Stimulated activated CD4-positive, alpha-beta T cell treated with anti-CD3 and anti-CD28 coated beads, Interleukin-4, amount 100 ng/mL, for 48 hours (primary cell): ENCODE results near the gene CDIPT.
"Not testable (repeated sequence)": the region's sequence is repeated elsewhere in the genome, so short reads cannot be mapped to it uniquely, and the experiment has no call there.

Experiments used
- DNase-seq, 2 donors: peaks; one replicate each; pipeline ENCODE4 v3.0.0-alpha.2; 2020; ENCODE audit warnings: low read depth in 2 of 2

Gene CDIPT, protein sequence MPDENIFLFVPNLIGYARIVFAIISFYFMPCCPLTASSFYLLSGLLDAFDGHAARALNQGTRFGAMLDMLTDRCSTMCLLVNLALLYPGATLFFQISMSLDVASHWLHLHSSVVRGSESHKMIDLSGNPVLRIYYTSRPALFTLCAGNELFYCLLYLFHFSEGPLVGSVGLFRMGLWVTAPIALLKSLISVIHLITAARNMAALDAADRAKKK

DNA sequence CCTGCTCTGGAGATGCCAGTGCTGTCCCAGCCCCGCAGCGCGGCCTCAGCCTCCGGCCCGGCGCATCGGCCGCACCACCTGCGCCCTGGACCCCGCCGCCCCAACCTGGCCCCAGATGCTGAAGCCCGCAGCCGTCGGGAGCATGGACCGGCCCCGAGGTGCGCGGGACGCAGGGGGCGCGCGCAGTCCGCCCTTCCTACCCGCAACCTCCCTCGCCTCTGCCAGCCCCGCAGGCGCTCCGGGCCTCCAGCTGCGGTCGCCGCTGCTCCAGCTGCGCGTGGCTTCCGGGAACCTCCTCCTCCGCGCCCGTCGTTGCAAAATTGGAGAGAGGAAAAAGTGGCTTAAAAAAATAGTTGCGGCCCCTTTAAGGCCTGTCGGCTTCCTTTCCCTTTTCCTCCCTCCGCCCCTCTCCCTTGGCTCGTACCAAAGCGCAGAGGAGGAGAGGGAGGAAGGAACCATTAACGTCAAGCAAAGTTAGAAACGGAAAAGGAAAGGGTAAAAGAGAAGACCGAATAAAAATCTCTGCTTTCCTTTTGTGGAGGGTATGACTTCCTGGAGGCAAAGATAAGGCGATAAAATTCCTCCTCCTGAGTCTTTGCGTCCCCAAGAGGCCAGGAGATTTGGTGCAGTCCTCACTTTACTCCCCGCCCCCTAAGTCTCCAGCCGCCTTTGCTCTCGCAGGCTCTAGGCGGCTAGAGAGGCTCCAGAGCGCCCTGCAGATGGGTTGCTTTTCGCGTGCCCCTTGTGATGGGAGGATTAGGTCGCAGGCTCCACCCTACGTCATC is at the start of gene CDIPT:
CDIPT (minus strand) TSS at position 343 of the 785 bp plus-strand sequence. CDS start 369 bp downstream, outside the sequence.
- DNase-seq = peak; percentile 87 to 90

DNA sequence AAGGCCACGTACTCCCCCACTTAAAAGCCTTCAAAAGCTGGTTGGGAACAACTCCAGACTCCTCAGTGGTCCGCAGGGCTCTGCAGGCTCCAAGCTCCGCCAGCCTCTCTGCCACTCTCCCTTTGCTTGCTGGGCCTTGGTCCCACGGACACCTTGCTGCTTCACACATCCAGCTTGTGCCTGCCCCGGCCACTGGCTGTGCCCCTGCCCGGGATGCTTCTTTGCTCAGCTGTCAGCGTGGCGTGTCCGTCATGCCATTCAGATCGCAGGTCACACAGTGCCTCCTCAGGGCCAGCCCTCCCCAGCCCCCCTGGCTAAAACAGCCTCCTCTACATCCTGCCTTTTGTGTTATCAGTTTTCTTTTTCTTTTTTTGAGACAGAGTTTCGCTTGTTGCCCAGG is 49.1 kb upstream of the CDIPT start:
- no peak for DNase-seq

DNA sequence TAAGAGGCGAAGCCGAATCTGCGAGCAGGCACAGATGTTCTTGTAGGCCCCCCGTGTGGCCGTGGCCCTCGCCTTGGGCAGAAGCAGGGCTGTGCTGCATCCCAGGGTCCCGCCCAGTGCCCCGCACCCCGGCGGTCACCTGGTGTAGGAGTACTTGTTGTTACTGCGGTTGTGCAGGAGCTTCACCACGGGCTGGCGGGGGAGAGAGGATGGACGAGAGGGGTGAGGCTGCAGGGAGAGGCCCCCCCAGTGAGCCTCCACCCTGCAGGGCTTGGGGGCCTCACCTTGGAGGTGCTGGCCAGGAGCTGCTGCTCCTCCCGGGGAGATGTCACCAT is 48.6 kb upstream of the CDIPT start:
- DNase-seq = no peak

DNA sequence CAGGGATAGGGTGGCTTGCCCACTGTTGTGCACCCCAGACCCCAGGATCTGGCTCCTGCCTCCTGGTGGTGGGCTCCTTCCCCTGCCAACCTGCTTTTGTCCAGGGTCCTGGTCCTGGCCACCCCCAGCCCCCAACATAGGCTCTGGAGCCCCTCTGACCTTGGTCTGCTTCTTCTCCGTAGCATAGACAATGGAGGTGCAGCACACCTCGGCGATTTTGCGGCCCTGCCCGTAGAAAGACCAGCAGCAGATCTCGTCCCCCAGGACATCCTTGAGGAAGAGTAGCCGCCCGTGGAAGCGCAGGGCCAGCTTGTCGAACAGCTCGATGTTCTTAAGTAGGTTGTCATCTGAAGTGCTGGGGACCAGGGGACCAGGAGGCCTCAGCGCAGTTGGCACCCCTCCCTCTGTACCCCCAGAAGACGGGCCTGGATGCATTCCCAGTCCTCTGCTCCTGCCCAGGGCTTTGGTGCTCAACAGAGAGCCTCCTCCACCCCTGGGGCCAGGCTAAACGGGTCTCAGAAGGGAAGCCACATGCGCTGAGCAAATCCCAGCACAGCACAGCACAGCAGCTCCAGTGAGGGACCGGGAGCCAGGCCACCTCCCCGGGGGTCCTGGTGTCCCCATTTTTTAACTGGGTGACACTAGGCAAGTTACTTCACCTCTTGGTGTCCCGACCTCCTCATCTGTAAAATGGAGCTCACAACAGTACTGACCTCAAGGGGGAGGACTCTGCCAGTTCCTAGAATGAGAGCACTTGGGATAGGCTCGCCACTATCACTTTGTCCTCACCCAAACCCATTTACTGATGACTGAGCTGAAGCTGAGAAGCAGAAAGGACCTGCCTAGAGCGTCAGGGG is 48.0 kb upstream of the CDIPT start:
- DNase-seq = no peak

DNA sequence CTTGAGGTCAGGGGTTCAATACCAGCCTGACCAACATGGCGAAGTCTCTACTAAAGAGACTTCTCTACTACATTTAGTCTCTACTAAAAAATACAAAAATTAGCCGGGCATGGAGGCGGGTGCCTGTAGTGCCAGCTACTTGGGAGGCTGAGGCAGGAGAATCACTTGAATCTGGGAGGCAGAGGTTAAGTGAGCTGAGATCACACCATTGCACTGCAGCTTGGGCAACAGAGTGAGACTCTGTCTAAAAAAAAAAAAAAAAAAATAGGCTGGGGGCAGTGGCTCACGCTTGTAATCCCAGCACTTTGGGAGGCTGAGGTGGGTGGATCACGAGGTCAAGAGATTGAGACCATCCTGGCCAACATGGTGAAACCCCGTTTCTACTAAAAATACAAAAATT is 46.8 kb upstream of the CDIPT start:
- DNase-seq = not testable (repeated sequence)

DNA sequence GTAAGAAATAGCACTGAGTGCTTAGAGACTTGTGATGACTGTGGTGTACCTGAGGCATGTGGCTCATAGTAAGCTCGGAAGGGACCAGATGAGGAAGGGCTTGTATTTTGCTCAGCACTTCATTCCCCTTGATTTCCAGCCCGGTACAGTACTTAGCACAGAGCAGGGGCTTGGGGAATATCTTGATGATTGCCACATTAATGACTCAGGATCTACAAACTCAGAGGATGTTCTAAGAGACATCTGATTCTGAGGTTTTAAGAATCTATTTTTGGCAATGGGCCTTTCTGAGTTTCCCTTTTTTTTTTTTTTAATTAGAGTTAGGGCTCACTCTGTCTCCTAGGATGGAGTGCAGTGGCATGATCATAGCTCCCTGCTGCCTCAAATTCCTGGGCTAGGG is 46.4 kb upstream of the CDIPT start:
- DNase-seq = no peak

DNA sequence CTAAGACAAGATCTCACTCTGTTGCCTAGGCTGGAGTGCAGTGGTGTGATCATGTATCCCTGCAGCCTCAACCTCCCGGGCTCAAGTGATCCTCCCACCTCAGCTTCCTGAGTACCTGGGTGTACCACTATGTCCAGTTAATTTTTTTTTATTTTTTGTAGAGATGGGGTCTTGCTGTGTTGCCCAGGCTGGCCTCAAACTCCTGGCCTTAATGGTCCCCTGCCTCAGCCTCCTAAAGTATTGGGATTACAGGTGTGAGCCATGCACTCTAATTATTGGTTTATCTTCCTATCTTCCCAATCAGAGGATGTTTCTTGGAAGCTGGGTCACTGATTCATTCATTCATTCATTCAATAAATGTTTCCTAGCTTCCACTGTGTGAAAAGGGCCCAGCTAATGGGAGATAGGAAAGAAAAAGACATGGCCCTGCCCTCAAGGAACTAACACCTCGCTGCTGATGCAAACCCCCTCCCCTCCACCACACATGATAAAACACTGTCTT is 45.7 kb upstream of the CDIPT start:
- no peak for DNase-seq

DNA sequence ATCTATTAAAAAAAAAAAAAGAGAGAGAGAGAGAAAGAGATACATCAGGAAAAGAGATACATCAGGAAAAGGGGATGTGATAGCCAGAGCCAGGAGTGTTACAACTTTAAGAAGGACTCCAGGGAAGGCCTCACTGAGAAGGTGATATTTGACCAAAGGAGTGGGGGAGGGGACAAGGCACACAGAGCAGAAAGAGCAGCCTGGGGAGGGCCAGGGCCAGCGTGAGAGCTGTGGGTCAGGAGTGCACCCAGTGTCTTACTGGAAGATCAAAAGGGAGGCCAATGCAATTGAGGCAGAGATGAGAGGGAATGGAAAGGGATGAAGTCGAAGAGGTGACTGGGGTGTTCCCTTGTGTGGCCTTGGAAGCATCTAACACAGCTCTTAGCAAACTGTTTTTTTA is 44.9 kb upstream of the CDIPT start:
- DNase-seq = no peak

DNA sequence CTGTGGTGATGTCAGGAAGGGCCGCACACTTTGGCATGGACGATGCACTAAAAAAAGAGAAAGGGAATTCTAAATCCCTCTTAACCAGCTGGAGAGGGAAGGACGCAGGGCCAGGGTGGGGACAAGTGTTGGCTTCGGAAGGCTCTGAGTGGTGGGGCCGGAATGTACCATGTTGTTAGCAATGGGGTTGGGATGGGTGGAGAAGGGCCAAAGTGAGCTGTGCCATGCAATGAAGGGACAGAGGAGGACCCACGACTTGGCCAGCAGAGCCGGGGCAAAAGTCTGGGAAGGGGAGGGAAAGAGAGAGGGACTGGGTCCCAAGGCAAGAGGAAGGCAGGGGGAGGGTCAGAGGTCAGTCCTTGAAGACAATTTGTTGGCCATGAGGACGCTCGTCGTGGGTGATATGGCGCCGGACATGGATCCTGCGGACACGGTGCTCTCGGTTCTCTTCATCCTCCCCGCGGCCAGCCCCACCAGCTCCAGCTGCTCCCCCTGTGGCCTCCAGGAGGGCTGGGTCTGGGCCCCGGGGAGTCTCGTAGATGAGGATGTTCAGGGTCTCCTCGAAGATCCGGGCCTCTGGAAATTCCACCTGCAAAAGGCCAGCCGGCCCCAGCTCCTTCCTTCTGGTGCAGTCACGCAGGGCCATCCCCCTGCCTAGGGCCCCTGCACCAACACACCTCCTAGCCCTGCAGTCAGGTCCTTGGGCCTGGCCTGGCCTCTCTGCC is 43.7 kb upstream of the CDIPT start:
- DNase-seq = no peak

DNA sequence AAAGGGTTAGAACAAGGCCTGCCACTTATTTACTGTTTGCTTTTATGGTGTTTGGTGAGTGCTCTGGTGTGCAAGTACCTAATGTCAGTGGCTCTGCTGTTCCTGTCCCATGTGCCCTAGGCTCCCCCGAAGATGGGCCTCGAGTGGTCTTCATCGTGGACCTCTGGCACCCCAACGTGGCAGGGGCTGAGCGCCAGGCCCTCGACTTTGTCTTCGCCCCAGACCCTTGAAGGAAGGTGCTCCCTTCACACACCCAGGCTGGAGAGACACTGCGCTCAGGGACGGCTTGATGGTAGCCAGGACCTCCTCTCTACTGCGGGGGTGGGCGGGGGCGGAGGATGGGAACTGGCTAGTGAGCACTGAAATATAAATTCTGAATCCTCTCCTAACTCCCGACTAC is 42.6 kb upstream of the CDIPT start:
- no peak for DNase-seq

DNA sequence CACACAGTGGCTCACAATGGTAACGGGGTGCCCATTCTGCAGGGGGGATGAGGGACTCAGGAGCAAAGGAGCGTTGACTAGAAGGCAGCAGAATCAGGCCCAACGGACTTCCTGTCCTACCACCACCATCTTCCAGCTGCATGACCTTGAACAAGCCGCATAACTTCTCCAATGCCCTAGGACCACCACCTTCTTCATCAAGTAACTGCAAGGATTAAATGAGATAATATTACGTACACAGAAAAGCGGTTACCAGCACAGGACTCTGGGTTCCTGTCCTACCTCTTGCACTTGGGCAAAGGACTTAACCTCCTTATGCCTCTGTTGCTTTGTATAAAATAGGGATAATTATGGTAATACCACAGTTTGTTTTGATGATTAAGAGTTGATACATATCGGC is 41.9 kb upstream of the CDIPT start:
- DNase-seq = no peak

DNA sequence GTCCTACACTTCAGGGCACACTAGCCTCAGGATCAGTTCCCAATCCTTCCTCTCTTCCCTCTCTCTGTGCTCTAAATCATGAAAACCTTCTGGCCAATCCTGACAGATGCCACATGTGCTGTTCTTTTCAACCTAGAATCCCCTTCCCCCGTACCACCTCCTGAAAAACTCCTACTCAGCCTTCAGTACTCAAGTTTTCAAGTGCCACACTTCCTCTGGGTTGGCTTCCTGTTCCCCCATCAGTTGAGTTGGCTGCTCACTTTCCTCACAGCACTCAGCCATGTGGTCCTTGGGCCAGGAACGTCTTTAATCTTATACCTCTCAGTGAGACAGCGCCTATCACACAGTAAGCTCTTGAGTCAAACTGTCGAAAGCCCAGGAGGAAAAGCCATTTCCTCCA is 40.6 kb upstream of the CDIPT start:
- DNase-seq = no peak

DNA sequence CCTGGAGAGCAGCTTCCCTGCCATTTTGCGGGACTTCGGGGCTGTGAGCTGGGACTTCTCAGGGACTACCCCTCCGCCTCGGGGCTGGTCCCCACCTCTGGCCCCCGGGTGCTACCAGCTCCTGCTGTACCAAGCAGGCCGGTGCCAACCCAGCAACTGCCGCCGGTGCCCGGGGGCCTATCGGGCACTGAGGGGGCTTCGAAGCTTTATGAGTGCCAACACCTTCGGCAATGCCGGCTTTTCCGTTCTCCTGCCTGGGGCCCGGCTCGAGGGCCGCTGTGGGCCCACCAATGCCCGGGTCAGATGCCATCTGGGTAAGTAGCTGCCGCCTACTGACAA is 38.5 kb upstream of the CDIPT start:
- no peak for DNase-seq

DNA sequence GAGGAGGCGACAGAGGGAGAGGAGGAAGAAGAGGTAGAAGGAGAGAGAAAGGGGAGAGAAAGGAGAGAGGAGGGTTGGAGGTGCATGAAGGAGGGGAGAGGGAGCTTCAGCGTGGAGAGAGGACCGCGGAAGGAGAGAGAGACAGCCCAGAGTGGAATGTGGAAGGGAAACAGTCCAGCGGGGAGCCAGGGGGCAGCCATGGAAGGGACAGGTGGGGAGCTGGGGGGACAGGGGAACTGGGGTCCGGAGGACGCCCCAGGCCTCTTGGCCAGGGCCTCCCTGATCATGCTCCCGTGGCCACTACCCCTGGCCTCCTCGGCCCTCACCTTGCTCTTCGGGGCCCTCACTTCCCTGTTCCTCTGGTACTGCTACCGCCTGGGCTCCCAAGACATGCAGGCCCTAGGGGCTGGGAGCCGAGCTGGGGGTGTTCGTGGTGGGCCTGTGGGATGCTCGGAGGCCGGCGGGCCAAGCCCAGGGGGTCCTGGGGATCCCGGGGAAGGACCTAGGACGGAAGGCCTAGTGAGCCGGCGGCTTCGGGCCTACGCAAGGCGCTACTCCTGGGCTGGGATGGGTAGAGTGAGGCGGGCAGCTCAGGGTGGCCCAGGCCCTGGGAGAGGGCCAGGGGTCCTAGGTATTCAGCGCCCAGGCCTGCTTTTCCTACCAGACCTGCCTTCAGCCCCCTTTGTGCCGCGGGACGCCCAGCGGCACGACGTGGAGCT is 38.0 kb upstream of the CDIPT start:
- no peak for DNase-seq

DNA sequence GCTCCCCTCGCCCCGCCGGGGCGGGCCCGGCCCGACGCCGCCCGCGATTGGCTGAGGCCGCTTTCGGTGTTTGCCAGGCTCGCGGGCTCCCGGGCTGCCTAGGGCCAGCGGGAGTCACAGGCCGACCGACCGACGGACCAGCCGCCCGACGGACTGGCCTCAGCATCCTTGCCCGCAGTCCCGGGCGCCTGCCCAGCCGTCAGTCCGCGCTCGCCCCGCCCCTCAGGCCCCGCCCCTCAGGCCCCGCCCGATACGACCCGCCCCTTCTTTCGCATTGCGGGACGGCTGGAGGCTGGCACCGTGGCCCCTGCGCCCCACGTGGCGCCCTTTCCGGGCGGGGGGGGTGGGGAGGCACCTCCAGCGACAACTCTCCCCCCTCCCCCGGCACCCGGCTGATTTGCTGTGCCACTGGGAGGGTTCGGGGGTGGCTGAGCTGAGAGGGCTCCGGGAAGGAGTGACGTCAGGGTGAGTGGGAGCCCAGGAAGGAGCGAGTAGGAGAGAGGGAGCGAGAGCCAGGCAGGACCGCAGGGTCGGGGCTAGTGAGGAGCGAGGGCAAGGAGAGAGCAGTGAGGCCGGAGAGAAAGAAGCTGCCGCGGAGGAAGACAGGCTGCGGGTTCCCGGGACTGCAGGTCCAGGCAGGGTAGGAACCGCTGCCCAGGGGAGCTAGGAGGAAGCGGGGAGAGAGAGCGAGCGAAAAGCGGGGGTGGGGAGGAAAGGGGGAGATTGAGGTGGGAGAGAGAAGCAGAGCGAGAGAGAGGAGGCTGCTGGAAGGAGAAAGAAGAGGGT is 37.3 kb upstream of the CDIPT start, which contains the start of gene ASPHD1:
ASPHD1 (plus strand) TSS at position 387 of the 786 bp plus-strand sequence. CDS start 484 bp downstream, outside the sequence.
- DNase-seq = peak; percentile 61 to 69

DNA sequence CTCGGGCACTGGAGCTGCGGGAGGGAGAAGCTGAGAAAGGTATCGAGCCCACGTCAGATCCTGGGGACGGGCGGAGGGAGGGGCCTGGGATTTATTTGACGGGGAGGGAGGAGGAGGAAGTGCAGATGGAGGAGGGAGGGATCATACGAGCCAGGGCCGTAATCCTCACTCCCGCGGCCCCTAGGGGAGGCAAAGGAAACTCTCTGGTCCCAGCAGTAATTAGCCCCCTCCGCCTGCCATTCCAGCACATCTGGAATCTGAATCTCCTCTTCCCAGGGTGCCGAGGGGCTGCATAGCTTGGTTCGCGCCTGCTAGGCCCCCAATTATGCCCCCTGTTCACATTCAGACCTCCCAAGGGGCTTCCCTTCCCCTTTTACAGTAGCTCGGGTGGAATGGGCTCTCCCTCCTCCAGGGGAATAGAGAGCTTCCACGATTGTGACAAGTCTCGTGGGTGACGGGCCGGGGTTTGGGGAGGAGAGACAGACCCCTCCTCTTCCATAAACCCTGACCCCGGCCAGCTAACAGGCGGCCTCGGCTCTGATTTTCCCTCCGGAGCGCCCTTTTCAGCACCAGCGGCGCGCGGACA is 36.6 kb upstream of the CDIPT start, which contains the start of gene SEZ6L2:
SEZ6L2 (minus strand) TSS at position 35 of the 586 bp plus-strand sequence. CDS start 531 bp downstream, outside the sequence.
- DNase-seq = peak; percentile 65 to 77

DNA sequence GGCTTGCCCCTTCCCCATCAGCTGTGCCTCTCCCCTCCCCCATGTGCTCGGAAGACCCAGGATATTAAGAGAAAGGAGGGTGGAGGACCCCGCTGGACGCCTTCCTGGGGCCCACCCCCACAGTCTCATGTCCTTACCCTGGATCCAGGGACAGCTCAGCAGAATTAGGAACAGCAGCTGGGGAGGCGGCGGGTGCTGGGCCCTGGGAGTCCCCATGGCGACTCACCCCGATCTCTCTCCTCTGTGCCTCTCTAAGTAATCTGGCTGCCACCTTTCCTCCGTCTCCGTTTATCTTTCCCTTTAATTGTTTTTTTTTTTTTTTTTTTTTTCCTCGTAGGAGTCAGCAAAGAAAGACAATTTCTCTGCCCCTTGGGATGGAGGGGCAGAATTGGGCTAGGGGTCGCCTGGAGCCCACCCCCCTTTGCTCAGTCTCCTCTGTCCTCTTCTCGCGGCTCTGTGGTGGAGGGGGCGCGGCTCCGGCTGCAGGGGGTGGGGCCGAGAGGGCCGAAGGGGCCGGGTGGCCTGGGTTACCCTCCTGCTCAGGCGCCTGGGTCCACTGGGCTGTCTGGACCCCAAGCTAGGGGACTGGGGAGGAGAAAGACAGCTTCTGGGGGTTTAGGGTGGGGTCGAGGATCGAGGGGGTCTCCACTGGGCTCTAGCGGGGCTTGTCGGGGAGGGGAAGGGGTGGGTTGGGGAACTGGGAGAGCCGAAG is 35.9 kb upstream of the CDIPT start:
- DNase-seq = no peak

DNA sequence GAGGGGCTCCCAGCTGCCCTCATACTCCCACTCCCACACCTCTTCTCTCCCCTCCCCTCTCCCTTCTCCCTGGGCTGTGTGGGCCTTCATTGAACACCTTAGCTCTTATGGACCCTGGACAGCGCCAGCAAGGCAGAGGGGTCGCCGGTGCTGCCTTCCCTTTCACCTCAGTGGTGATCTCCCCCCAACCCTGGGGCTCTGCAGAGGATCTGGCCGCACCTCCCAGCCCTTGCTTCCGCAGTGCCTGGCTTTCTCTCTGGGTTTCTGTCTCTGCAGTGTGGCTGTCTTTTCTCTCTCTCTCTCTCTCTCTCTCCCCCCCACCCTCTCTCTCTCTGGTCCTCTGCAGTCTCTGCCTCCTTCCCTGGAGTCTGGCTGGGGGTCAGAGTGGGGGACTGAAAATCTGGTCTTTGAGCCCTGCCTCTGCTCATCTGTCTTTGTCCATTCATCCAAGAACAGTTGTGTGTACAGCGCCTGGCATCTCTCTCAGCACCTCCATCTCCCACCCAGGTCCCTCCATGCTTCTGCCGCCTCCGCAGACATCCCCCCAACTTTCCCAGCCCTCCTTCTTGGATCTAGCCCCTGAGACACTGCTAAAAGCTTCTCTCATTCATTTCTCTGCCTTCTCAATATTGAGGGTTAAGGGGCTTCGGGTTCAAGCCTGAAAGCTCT is 35.2 kb upstream of the CDIPT start:
- no peak for DNase-seq

DNA sequence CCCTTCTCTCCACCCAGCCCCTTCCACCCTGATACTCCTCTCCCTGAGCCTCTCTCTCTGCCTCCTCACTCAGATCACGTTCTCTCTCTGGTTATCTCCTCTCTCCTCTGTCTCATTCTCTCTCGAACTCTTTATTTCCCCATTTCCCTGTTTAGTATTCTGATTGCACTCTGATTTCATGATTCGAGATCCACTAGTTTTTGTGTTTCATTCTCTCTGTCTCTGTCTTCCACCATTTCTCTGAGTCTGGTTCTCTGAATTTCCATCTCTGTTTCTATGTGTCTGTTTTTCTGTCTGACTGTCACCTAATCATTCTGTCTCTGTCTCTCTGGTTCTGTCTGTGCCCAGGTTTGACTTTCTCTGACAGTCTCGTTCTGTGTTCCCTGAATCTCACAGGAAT is 34.3 kb upstream of the CDIPT start:
- DNase-seq = no peak
